ENCODE data around the gene SEC61B. TPM values are rescaled to one million over a fixed set of nuclear protein-coding genes. Genes with fewer than 3 reads are reported as not detected.

SEC61B gene
- total RNA-seq, 2 experiments from 2014 or later = 104 to 116 TPM

DNA sequence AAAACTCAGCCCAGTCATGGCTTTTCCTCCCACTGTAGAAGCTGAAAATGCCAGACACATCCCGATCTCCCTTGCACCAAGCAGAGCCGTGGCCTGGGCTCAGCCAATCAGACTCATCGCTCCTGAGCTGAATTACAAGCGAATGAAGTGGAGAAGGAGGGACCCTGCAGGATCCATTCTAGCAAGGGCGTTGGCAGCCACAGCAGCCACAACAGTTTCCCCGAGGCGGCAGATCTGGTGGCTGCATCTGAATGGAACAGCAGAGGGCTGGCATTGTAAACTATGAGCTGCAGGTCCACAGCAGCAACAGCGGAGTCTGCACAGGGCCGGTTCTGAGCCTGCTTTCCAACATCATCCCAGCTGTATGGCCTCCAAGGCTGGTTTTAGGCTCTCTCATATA lies 24.1 kb upstream of the SEC61B start:
- DNase-seq = no peak
- ChIA-PET CTCF (interaction anchor here (0.9 to 1.7 kb wide), 4 partner anchors 13 to 55 kb away, joined by 3 to 4 read pairs (median 3); partner anchors contain the start of genes ALG2 and SEC61B), POLR2A (no interaction called here)
- Mint-ChIP-seq H3K4me3 (no peak overlapping the region), H3K9me3 (no peaks in the 10 kb centered on the region), H3K27ac (no peak overlapping the region), H3K4me1 (peaks cover 22% of the 10 kb centered on the region), H3K27me3 (peaks cover 3% of the 10 kb centered on the region), H3K36me3 (ENCODE audit: low read depth) (no peaks in the 10 kb centered on the region)

DNA sequence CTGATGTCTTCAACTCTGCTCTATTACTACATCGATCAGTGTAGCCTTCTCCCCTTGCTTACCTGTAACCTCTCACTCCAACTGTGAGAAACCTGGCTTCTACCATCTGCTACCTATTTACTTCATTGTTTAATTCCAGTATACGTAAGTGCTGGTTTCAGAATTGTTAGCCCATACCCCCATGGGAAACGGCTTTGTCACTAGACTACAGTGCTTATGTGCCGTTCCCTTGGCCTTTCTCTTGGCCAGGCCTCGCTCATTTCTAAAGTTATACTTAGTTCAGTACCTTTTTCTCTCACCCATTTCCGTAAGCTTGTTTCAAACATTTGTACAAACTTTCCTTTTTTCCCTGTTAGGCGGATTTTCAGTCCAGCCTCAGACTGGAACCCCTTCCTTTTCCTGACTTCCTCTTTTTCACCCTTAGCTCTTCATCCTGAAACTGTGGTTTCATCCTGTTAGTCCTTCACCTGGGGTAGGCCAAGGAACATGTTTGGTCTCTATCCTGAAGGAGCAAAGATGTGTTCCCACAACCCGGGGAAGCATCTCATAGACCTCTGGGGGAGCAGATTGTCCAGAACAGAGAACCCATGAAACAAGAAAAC lies 22.0 kb upstream of the SEC61B start:
- DNase-seq = no peak
- POLR2A ChIA-PET = no interaction called here
- Mint-ChIP-seq H3K9me3 (no peaks in the 10 kb centered on the region), H3K27me3 (peaks cover 5% of the 10 kb centered on the region), H3K4me1 (peaks cover 12% of the 10 kb centered on the region), H3K36me3 (ENCODE audit: low read depth) (no peaks in the 10 kb centered on the region), H3K27ac (no peak overlapping the region), H3K4me3 (no peak overlapping the region)
- CTCF ChIA-PET = interaction anchor here (1.0 to 1.3 kb wide), 2 partner anchors 21 to 38 kb away, joined by 3 read pairs; partner anchors contain the start of genes ALG2 and SEC61B

DNA sequence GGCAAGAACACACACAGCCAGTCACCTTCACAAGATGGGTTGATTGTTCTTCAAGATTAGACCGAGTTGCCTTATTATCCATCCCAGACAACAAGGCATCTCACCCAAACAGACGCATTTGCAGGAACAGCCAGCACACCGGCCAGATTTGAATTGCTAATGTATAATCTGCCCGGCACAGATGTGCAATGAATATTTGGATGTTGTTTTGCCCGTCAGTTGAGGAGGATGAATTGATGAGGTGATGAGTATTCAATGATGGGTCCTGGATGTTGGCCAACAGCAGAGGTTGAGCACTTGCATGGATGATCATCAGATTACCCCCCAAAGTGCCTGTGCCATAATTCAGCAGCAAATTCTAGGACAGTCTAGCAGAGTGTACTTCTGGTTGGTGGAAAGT lies 20.5 kb upstream of the SEC61B start:
- Mint-ChIP-seq H3K36me3 (ENCODE audit: low read depth) (no peaks in the 10 kb centered on the region), H3K4me3 (no peak overlapping the region), H3K4me1 (peaks cover 8% of the 10 kb centered on the region), H3K9me3 (no peaks in the 10 kb centered on the region), H3K27me3 (peaks cover 13% of the 10 kb centered on the region), H3K27ac (no peak overlapping the region)
- POLR2A ChIA-PET = no interaction called here
- CTCF ChIA-PET = no interaction called here
- no peak for DNase-seq

DNA sequence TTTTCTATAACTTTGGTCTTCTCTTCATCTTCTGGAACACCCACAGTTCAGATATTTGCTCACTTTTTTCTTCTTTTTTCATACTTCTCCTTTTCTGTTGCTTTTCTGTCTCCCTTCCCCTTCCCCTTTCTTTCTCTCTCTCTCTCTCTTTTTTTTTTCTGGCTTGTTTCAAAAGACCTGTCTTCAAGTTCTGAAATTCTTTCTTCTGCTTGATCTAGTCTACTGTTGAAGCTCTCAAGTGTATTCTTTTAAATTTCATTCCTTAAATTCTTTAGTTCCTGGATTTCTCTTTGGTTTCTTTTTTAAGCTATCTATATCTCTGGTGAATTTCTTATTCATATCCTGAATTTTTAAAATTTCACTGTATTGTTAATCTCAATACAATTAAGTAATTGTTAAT lies 11.5 kb upstream of the SEC61B start:
- Mint-ChIP-seq H3K9me3 (peaks cover 5% of the 10 kb centered on the region), H3K4me1 (no peaks in the 10 kb centered on the region), H3K27me3 (peaks cover 22% of the 10 kb centered on the region), H3K36me3 (ENCODE audit: low read depth) (peaks cover 4% of the 10 kb centered on the region), H3K27ac (no peak overlapping the region), H3K4me3 (no peak overlapping the region)
- CTCF ChIA-PET = interaction anchor here (1.4 kb wide), 1 partner anchor 9 kb away, joined by 5 read pairs; no protein-coding TSS in a partner anchor
- DNase-seq = no peak
- POLR2A ChIA-PET = no interaction called here

DNA sequence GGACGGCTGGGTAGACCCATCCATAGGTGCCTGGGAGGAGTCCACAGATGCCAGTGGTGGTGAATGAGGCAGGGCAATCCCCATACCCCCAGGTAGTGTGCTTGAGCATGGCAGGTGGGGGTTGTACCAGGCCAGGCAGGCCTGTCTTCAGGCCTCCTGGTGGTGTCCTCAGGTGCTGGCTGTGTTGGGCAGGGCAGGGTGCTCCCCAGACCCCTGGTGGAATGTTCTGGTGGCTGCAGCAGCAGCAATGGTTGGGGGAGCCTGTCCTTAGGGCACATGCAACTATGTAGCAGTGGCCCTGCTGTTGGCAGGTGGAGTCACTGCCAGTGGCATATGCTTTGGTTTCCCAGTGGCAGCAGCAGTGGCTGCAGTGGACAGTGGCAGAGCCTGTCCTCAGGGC lies 10.3 kb upstream of the SEC61B start:
- no peak for DNase-seq
- H3K27me3 Mint-ChIP-seq = peaks cover 16% of the 10 kb centered on the region
- CTCF ChIA-PET = interaction anchor here (0.6 to 1.4 kb wide), 3 partner anchors 8 to 207 kb away, joined by 4 to 5 read pairs (median 5); partner anchors contain the start of gene ALG2
- H3K4me3 Mint-ChIP-seq = no peak overlapping the region
- H3K9me3 Mint-ChIP-seq = peaks cover 5% of the 10 kb centered on the region
- POLR2A ChIA-PET = no interaction called here
- H3K36me3 Mint-ChIP-seq (ENCODE audit: low read depth) = peaks cover 5% of the 10 kb centered on the region
- no peak overlapping the region for H3K27ac Mint-ChIP-seq
- peaks cover 5% of the 10 kb centered on the region for H3K4me1 Mint-ChIP-seq

DNA sequence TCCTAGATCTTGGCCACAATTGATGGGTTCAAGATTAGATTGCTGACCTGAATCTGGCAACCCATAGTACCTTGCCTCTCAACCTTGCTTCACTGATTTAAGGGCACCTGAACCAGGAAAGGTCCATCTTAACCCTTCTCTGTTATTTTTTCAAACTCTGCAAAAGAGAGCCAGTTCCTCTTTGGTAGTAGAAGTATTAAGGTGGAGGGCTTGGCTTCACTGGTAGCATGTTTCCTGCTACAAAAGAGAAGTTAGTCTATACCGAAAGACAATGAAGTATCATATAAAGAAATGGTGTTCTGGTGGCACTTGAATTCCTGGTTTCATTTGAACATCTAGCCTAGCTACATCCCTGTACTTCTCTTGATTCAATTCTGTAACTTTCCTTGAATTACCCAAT lies 8.9 kb upstream of the SEC61B start:
- no peak for DNase-seq
- H3K4me1 Mint-ChIP-seq = peaks cover 10% of the 10 kb centered on the region
- no peak overlapping the region for H3K27ac Mint-ChIP-seq
- peaks cover 8% of the 10 kb centered on the region for H3K27me3 Mint-ChIP-seq
- H3K9me3 Mint-ChIP-seq = peaks cover 5% of the 10 kb centered on the region
- H3K4me3 Mint-ChIP-seq = no peak overlapping the region
- peaks cover 18% of the 10 kb centered on the region for H3K36me3 Mint-ChIP-seq (ENCODE audit: low read depth)
- ChIA-PET CTCF (interaction anchor here (1.1 to 1.2 kb wide), 2 partner anchors 10 to 16 kb away, joined by 3 read pairs; no protein-coding TSS in a partner anchor), POLR2A (no interaction called here)

DNA sequence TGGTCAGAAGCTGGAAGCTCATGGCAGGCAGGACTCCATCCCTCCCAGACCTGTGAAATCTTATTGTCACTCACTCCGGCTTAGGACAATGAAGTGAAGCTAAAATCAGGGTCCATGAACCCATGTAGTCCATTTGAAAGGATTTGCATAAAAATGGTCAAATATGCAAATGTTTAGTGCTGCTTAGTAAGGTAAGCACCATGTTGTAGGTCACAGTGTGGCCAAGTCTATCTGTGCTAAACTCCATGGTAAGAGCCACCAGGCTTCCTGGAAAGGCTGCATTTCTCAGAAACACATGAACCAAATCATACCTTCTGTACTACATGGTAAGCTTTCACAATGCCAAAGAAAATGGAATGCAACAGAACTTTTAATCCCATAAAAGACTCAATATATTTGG lies 6.0 kb upstream of the SEC61B start:
- no peaks in the 10 kb centered on the region for H3K27me3 Mint-ChIP-seq
- CTCF ChIA-PET = interaction anchor here (1.2 to 1.7 kb wide), 3 partner anchors 15 to 18 kb away, joined by 3 to 5 read pairs (median 3); no protein-coding TSS in a partner anchor
- H3K4me3 Mint-ChIP-seq = no peak overlapping the region
- POLR2A ChIA-PET = no interaction called here
- DNase-seq = no peak
- no peak overlapping the region for H3K27ac Mint-ChIP-seq
- peaks cover 32% of the 10 kb centered on the region for H3K4me1 Mint-ChIP-seq
- H3K36me3 Mint-ChIP-seq (ENCODE audit: low read depth) = peaks cover 26% of the 10 kb centered on the region
- H3K9me3 Mint-ChIP-seq = no peaks in the 10 kb centered on the region

DNA sequence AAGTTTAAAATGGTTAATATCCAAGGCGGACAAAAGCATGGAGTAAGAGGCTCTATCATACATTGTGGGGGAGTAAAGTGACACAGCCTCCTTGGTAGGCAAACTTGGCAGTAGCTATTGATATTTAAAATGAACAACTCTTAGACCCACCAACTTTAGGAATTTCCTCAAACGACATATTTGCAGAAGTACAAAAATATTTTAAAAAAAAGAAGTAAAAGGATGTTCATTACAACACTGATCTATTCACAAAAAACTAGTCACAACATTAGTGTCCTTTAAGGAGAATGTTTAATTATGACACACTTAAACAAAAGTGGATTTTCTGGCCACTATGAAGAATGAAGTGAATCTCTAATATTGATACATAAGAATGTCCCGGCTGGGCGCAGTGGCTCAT lies 2.1 kb upstream of the SEC61B start:
- Mint-ChIP-seq H3K36me3 (ENCODE audit: low read depth) (peaks cover 34% of the 10 kb centered on the region), H3K27me3 (no peaks in the 10 kb centered on the region), H3K4me1 (peaks cover 56% of the 10 kb centered on the region), H3K4me3 (peak overlapping the region; percentile 33), H3K27ac (no peak overlapping the region), H3K9me3 (no peaks in the 10 kb centered on the region)
- ChIA-PET CTCF (interaction anchor here (0.7 to 5.4 kb wide), 5 partner anchors 9 to 1508 kb away, joined by 3 to 30 read pairs (median 4); no protein-coding TSS in a partner anchor), POLR2A (no interaction called here)
- no peak for DNase-seq

DNA sequence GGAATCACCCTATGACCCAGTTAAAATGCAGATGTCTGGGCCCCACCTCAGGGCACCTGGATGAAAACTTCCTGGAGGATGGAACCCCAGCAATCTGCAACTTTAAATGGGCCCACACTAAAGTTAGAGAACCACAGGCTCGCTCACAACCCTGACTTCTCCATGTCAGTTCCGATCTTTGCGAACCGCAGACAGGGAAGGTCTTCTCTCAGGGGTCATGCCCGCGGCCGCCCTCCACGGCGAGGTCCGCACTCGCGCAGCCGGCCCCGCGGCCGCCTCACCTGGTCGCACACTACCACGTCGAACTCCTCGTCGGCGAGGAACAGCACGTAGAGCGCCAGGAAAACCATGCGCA lies 839 bp upstream of the SEC61B start:
- H3K4me1 Mint-ChIP-seq = peaks cover 63% of the 10 kb centered on the region
- H3K27me3 Mint-ChIP-seq = no peaks in the 10 kb centered on the region
- ChIA-PET CTCF (interaction anchor here (0.9 to 5.4 kb wide), 5 partner anchors 9 to 49 kb away, joined by 3 to 30 read pairs (median 4); no protein-coding TSS in a partner anchor), POLR2A (interaction anchor here (1.0 kb wide), 1 partner anchor 49 kb away, joined by 3 read pairs; no protein-coding TSS in a partner anchor)
- H3K9me3 Mint-ChIP-seq = no peaks in the 10 kb centered on the region
- H3K36me3 Mint-ChIP-seq (ENCODE audit: low read depth) = peaks cover 34% of the 10 kb centered on the region
- H3K27ac Mint-ChIP-seq = peak overlapping the region; percentile 99
- H3K4me3 Mint-ChIP-seq = peak overlapping the region; percentile 98
- DNase-seq = no peak

DNA sequence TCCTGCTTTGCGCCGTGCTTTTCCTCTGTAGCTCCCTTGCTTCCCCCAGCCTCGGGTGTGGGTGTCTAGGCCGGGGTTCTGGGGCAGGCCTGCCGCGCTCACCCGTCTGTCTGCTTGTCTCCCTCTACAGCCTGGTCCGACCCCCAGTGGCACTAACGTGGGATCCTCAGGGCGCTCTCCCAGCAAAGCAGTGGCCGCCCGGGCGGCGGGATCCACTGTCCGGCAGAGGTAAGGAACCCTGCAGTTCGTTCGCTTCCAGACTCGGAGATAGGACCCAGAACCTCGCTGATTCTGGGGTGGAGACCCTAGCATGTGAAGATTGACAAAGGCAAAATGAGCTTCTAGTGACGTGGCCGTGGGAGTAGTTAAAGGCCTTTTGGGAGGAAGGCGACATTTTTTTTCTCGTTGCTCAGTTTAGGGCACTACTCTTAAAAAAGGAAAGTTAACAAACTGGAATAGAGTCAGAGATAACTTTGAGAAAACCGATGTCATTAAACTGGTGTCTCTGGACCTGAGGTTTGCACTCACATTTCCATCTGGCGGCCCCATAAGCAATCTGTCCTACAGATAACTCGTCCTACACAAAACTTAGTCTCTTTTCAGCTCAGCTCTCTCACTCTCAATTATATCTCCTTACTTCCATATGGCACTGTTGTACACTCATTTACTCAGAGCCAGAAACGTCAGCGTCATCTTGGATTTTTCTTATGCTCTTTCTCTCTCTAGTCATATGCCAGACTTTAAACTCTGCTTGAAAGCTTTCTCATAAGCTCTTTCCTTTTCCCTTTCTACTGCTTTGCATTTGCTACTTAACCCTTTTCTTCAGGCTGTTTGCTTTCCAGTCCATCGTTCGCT lies 561 bp downstream of the SEC61B start:
- CTCF ChIA-PET = interaction anchor here (0.8 to 5.4 kb wide), 8 partner anchors 8 to 1103 kb away, joined by 3 to 30 read pairs (median 3); no protein-coding TSS in a partner anchor
- H3K36me3 Mint-ChIP-seq (ENCODE audit: low read depth) = peaks cover 28% of the 10 kb centered on the region
- POLR2A ChIA-PET = no interaction called here

DNA sequence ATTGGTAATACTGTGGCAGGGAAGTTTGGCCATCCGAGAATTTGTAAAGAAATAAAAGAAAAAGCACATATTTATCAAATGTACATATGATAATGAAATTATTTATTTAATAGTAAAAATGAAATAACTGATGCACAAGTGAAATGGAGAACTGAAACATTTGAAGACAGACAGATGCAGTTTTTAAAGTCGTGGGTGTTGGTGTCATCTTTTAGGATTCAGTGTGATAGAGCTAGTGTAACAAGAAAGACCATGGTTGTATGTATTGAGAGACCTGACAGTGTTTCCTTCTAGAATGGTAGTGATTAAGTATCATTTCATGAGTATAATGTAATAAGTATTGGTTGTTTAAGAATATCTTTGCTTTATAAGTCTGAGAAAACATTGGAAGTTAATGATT lies 2.4 kb downstream of the SEC61B start:
- ChIA-PET POLR2A (interaction anchor here (0.8 kb wide), 1 partner anchor 498 kb away, joined by 6 read pairs; no protein-coding TSS in a partner anchor), CTCF (no interaction called here)
- H3K27me3 Mint-ChIP-seq = no peaks in the 10 kb centered on the region
- H3K27ac Mint-ChIP-seq = no peak overlapping the region
- DNase-seq = no peak
- peaks cover 24% of the 10 kb centered on the region for H3K36me3 Mint-ChIP-seq (ENCODE audit: low read depth)
- no peak overlapping the region for H3K4me3 Mint-ChIP-seq
- H3K4me1 Mint-ChIP-seq = peaks cover 47% of the 10 kb centered on the region
- no peaks in the 10 kb centered on the region for H3K9me3 Mint-ChIP-seq

More for the DNA sequence above, 561 bp downstream of the SEC61B start:
- no peaks in the 10 kb centered on the region for H3K9me3 Mint-ChIP-seq
- peaks cover 59% of the 10 kb centered on the region for H3K4me1 Mint-ChIP-seq
- H3K27ac Mint-ChIP-seq = peak overlapping the region; percentile 99
- H3K27me3 Mint-ChIP-seq = no peaks in the 10 kb centered on the region
- H3K4me3 Mint-ChIP-seq = peak overlapping the region; percentile 98
- DNase-seq = no peak

DNA sequence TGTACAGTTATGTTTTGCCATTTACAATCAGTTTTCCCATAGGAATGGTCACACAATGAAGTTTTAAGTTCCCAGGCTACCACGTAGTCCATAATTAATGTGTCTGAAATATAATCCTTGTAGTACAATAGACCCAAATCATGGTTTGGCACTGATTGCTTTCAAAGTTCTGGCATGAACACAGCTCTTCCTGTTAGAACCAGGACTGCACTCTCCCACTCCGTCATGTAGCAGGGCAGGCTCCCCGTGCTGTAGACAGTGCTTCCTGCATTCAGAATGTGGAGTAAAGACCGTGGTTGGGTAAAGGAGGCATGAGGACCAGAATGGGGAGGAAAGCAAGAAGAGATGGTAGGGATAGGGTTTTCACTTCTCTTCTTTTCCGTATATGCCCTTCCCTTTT lies 4.0 kb downstream of the SEC61B start:
- Mint-ChIP-seq H3K27me3 (no peaks in the 10 kb centered on the region), H3K9me3 (no peaks in the 10 kb centered on the region), H3K4me3 (no peak overlapping the region), H3K36me3 (ENCODE audit: low read depth) (peaks cover 28% of the 10 kb centered on the region), H3K4me1 (peaks cover 34% of the 10 kb centered on the region), H3K27ac (no peak overlapping the region)
- ChIA-PET POLR2A (no interaction called here), CTCF (no interaction called here)
- no peak for DNase-seq

DNA sequence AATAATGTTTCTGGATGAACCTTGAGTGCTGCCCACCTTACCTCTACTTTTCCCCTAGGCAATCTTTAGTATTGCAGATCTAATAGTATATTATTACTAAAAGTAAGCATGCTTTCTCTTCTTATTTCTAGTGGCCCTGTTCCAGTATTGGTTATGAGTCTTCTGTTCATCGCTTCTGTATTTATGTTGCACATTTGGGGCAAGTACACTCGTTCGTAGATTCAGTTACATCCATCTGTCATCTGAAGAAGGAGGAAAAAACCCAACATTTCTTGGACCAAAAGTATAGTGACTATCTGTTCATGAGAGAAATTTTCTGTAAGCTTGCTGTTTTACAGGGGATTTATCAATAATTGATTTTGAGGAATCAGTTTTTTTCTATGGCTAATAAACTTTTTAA lies 8.1 kb downstream of the SEC61B start:
- no peaks in the 10 kb centered on the region for H3K9me3 Mint-ChIP-seq
- no peak overlapping the region for H3K27ac Mint-ChIP-seq
- ChIA-PET CTCF (interaction anchor here (2.2 to 3.0 kb wide), 2 partner anchors 9 to 17 kb away, joined by 7 to 30 read pairs; partner anchors contain the start of genes ALG2 and SEC61B), POLR2A (no interaction called here)
- H3K4me1 Mint-ChIP-seq = peaks cover 7% of the 10 kb centered on the region
- peaks cover 22% of the 10 kb centered on the region for H3K36me3 Mint-ChIP-seq (ENCODE audit: low read depth)
- no peak for DNase-seq
- H3K4me3 Mint-ChIP-seq = no peak overlapping the region
- H3K27me3 Mint-ChIP-seq = no peaks in the 10 kb centered on the region

Data from activated CD4-positive, alpha-beta T cell treated with anti-CD3 and anti-CD28 coated beads, Interleukin-2, amount 10 ng/mL, durations not matched to agents 7 days and 5 days (primary cell).